ENCODE measurements around the gene MPG. TPM values are rescaled to one million over a fixed set of nuclear protein-coding genes. Genes with fewer than 3 reads are reported as not detected.

MPG gene
- total RNA-seq, 1 experiment from 2014 or later: 32.6 TPM

DNA sequence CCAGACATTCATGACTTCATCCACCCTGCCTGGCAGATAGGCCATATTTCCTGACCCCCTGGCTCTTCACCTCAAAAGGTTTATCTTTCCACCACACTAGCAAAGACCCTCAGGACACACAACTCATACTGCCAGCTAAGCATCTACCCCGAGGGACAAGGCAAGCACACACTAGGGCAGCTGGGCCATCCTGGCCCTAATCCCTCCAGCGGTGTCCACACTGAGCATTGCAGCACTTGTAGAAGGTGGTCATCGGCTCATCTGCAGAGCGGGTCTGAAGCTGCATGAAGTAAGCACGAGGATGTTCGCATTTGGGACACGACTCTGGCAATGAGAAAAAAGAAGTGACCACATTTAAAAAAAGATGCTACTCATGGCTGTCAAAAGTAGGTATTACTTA is 30.8 kb upstream of the MPG start:
- ChIA-PET POLR2A (no interaction called here), RAD21 (ENCODE audit: low non-redundant PET in 1 of 2, low total read pairs in 2 of 2, uncharacterized antibody in 2 of 2, unreplicated experiment in 2 of 2) (no interaction called here)
- BruUV-seq (replicated peaks): no TSS peak

GRCh38 chr16:50769-51591 is 27.0 kb upstream of the MPG start:
- Histone ChIP-seq H3K79me2 (ENCODE audit: insufficient read depth, low read length) (peaks cover 43% of the 10 kb centered on the region), H3K4me1 (ENCODE audit: control insufficient read depth in 1 of 2, insufficient read depth in 2 of 2, low read length in 2 of 2) (no peaks in the 10 kb centered on the region), H3K9me2 (ENCODE audit: insufficient read depth) (no peaks in the 10 kb centered on the region), H3K27ac (ENCODE audit: low read depth, low read length) (no peak overlapping the region), H3K4me2 (ENCODE audit: low read length) (no peak overlapping the region), H4K20me1 (ENCODE audit: insufficient read depth) (no peaks in the 10 kb centered on the region), H3K36me3 (ENCODE audit: control insufficient read depth in 1 of 2, insufficient read depth in 2 of 2, low read length in 2 of 2) (peaks cover 0 to 5% of the 10 kb centered on the region in 2 experiments; a peak in 2 of 4 replicates), H2AFZ (ENCODE audit: low read depth, low read length, poor library complexity, severe bottlenecking) (no peak overlapping the region), H3K9ac (ENCODE audit: low read length) (no peak overlapping the region), H3K4me3 (replicated peaks in 1 of 2; ENCODE audit: low read depth in 1 of 2, low read length in 2 of 2) (no peak overlapping the region), H3K27me3 (ENCODE audit: insufficient read depth, low read length) (no peaks in the 10 kb centered on the region), H3K9me3 (ENCODE audit: control insufficient read depth in 1 of 2, insufficient read depth in 1 of 2, low read depth in 1 of 2, low read length in 2 of 2) (no peaks in the 10 kb centered on the region)
- BruUV-seq (replicated peaks): TSS peak; percentile 58
- no peak for DNase-seq (ENCODE audit: low read depth, low spot score)
- no peak for TF ChIP-seq JUND (IDR thresholded peaks at IDR 0.05)
- no peak for TF ChIP-seq SIN3A (IDR thresholded peaks at IDR 0.05; ENCODE audit: low read depth)
- no peak for TF ChIP-seq EZH2 (IDR thresholded peaks at IDR 0.05)
- TF ChIP-seq, protein P1, sequence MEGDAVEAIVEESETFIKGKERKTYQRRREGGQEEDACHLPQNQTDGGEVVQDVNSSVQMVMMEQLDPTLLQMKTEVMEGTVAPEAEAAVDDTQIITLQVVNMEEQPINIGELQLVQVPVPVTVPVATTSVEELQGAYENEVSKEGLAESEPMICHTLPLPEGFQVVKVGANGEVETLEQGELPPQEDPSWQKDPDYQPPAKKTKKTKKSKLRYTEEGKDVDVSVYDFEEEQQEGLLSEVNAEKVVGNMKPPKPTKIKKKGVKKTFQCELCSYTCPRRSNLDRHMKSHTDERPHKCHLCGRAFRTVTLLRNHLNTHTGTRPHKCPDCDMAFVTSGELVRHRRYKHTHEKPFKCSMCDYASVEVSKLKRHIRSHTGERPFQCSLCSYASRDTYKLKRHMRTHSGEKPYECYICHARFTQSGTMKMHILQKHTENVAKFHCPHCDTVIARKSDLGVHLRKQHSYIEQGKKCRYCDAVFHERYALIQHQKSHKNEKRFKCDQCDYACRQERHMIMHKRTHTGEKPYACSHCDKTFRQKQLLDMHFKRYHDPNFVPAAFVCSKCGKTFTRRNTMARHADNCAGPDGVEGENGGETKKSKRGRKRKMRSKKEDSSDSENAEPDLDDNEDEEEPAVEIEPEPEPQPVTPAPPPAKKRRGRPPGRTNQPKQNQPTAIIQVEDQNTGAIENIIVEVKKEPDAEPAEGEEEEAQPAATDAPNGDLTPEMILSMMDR (IDR thresholded peaks at IDR 0.05 in 2 of 3, conservative IDR thresholded peaks at IDR 0.05 in 1 of 3; ENCODE audit: borderline replicate concordance in 1 of 3, insufficient read depth in 1 of 3, low read depth in 2 of 3, low read length in 2 of 3): no peak
- no peak for TF ChIP-seq POLR2A (IDR thresholded peaks at IDR 0.05; ENCODE audit: borderline replicate concordance, extremely low read depth, insufficient read depth, insufficient read length)
- ChIA-PET RAD21 (ENCODE audit: low non-redundant PET in 1 of 2, low total read pairs in 2 of 2, uncharacterized antibody in 2 of 2, unreplicated experiment in 2 of 2) (no interaction called here), CTCF (no interaction called here), POLR2A (no interaction called here)
- intact Hi-C loops (cut with micrococcal nuclease): no loop called here
- ATAC-seq: no peak

More for the DNA sequence above, 30.8 kb upstream of the MPG start:
- Histone ChIP-seq H3K9me3 (ENCODE audit: control insufficient read depth in 1 of 2, insufficient read depth in 1 of 2, low read depth in 1 of 2, low read length in 2 of 2) (no peaks in the 10 kb centered on the region), H4K20me1 (ENCODE audit: insufficient read depth) (no peaks in the 10 kb centered on the region), H3K79me2 (ENCODE audit: insufficient read depth, low read length) (peaks cover 28% of the 10 kb centered on the region), H3K4me3 (replicated peaks in 1 of 2; ENCODE audit: low read depth in 1 of 2, low read length in 2 of 2) (no peak overlapping the region), H3K4me1 (ENCODE audit: control insufficient read depth in 1 of 2, insufficient read depth in 2 of 2, low read length in 2 of 2) (no peaks in the 10 kb centered on the region), H3K4me2 (ENCODE audit: low read length) (no peak overlapping the region), H2AFZ (ENCODE audit: low read depth, low read length, poor library complexity, severe bottlenecking) (no peak overlapping the region), H3K27ac (ENCODE audit: low read depth, low read length) (no peak overlapping the region), H3K9ac (ENCODE audit: low read length) (no peak overlapping the region), H3K27me3 (ENCODE audit: insufficient read depth, low read length) (no peaks in the 10 kb centered on the region), H3K36me3 (ENCODE audit: control insufficient read depth in 1 of 2, insufficient read depth in 2 of 2, low read length in 2 of 2) (peaks cover 0 to 14% of the 10 kb centered on the region in 2 experiments; a peak in 3 of 4 replicates), H3K9me2 (ENCODE audit: insufficient read depth) (no peaks in the 10 kb centered on the region)
- DNase-seq (ENCODE audit: low read depth, low spot score): no peak
- ATAC-seq: no peak
- TF ChIP-seq ZNF274 (IDR thresholded peaks at IDR 0.05; ENCODE audit: low read depth, low read length) (no peak), EGR1 (IDR thresholded peaks at IDR 0.05; ENCODE audit: low read depth) (no peak), MAX (IDR thresholded peaks at IDR 0.05) (no peak), FOSL1 (IDR thresholded peaks at IDR 0.05; ENCODE audit: low read depth) (no peak), EZH2phosphoT487 (IDR thresholded peaks at IDR 0.05; ENCODE audit: borderline replicate concordance) (no peak), CBX3 (IDR thresholded peaks at IDR 0.05; ENCODE audit: low read depth) (no peak), SRF (IDR thresholded peaks at IDR 0.05; ENCODE audit: low read depth) (no peak)
- intact Hi-C loops (cut with micrococcal nuclease): no loop called here
- CTCF ChIA-PET: no interaction called here
